Measurements from ENCODE around the gene F5.

F5 gene

GRCh38 chr1:169623132-169623926 is 37.0 kb upstream of the F5 start:
- no peak for DNase-seq (ENCODE audit: low spot score)
- Histone ChIP-seq H3K27ac (no peak overlapping the region), H3K4me3 (no peak overlapping the region)
- no peak for TF ChIP-seq CTCF (IDR thresholded peaks at IDR 0.05)

GRCh38 chr1:169620565-169620964 is 34.3 kb upstream of the F5 start:
- H3K27ac ChIP-seq = no peak overlapping the region
- TF ChIP-seq CTCF (IDR thresholded peaks at IDR 0.05) = no peak
- no peak overlapping the region for H3K4me3 ChIP-seq
- DNase-seq (ENCODE audit: low spot score) = no peak

GRCh38 chr1:169618367-169618766 is 32.1 kb upstream of the F5 start:
- TF ChIP-seq CTCF (IDR thresholded peaks at IDR 0.05) = no peak
- Histone ChIP-seq H3K27ac (no peak overlapping the region), H3K4me3 (no peak overlapping the region)

GRCh38 chr1:169615803-169616202 is 29.5 kb upstream of the F5 start:
- TF ChIP-seq CTCF (IDR thresholded peaks at IDR 0.05) = no peak
- Histone ChIP-seq H3K27ac (no peak overlapping the region), H3K4me3 (no peak overlapping the region)
- DNase-seq (ENCODE audit: low spot score) = no peak

More at GRCh38 chr1:169618367-169618766, 32.1 kb upstream of the F5 start:
- no peak for DNase-seq (ENCODE audit: low spot score)

GRCh38 chr1:169610858-169611257 is 24.6 kb upstream of the F5 start:
- TF ChIP-seq CTCF (IDR thresholded peaks at IDR 0.05) = no peak
- no peak overlapping the region for H3K27ac ChIP-seq
- no peak overlapping the region for H3K4me3 ChIP-seq
- DNase-seq (ENCODE audit: low spot score) = no peak

GRCh38 chr1:169610108-169610507 is 23.8 kb upstream of the F5 start:
- H3K4me3 ChIP-seq = no peak overlapping the region
- no peak overlapping the region for H3K27ac ChIP-seq
- TF ChIP-seq CTCF (IDR thresholded peaks at IDR 0.05) = no peak
- DNase-seq (ENCODE audit: low spot score) = no peak

- DNase-seq (ENCODE audit: low spot score) = no peak
- Histone ChIP-seq H3K27ac (no peak overlapping the region), H3K4me3 (no peak overlapping the region)
- no peak for TF ChIP-seq CTCF (IDR thresholded peaks at IDR 0.05)
Measured at GRCh38 chr1:169608226-169608625, 21.9 kb upstream of the F5 start.

Measured in coronary artery (tissue), 2 donors.